Gastroesophageal sphincter (tissue), 3 donors: ENCODE measurements around the gene ABCC1.

Source experiments
- POLR2A ChIP-seq, 2 donors: fragments of 450-650 bp; IDR thresholded peaks; one replicate each; pipeline ENCODE4 v1.6.1; 2017; ENCODE audit warnings: antibody characterized with exemption in 2 of 2, mild to moderate bottlenecking in 2 of 2, moderate library complexity in 1 of 2
- POLR2AphosphoS5 ChIP-seq: sonication (generic); formaldehyde crosslinking; IDR thresholded peaks from one replicate; pipeline ENCODE4 v1.6.1; 2017; ENCODE audit warnings: antibody characterized with exemption
- TF ChIP-seq, protein P1 (sequence below), 4 experiments: fragments of 200-600 bp in 2 of 4; fragments of 450-650 bp in 2 of 4; sonication (generic) in 1 of 4; IDR thresholded peaks; one replicate each; pipeline ENCODE4 v1.5.1; 2017 to 2019; ENCODE audit warnings: antibody characterized with exemption in 4 of 4, mild to moderate bottlenecking in 2 of 4, moderate library complexity in 2 of 4

DNA sequence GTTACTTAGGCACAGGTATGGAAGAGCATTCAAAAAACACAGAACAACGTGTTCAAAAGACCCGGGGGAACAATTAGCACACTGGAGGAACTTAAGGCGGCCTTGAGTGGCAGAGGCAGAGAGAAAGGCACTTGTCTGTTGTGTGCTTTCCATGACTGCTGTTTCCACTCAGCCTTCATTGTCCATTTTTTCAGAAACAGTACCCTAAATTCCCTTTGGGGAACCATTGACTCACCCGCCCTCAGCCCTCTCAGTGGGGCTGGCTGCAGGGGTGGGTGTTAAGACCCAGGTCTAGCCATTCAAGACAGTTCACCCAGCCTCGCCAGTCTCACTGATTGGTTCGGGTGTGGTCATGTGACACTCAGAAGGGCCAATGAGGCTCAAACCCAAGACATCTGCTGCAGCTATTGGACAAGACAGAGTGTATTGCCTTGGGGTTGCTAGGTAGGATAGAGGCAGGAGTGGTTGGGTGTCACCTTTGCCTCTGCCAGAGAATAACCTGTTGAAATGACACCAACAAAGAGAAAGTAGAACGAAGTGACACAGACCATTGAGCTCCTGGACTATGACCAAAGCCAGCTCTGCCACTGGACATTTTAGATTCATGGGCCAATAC is 41.4 kb upstream of the ABCC1 start:
- TF ChIP-seq, protein P1, sequence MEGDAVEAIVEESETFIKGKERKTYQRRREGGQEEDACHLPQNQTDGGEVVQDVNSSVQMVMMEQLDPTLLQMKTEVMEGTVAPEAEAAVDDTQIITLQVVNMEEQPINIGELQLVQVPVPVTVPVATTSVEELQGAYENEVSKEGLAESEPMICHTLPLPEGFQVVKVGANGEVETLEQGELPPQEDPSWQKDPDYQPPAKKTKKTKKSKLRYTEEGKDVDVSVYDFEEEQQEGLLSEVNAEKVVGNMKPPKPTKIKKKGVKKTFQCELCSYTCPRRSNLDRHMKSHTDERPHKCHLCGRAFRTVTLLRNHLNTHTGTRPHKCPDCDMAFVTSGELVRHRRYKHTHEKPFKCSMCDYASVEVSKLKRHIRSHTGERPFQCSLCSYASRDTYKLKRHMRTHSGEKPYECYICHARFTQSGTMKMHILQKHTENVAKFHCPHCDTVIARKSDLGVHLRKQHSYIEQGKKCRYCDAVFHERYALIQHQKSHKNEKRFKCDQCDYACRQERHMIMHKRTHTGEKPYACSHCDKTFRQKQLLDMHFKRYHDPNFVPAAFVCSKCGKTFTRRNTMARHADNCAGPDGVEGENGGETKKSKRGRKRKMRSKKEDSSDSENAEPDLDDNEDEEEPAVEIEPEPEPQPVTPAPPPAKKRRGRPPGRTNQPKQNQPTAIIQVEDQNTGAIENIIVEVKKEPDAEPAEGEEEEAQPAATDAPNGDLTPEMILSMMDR (IDR thresholded peaks at IDR 0.05): no peak
- TF ChIP-seq POLR2AphosphoS5: no peak
- no peak for TF ChIP-seq POLR2A (IDR thresholded peaks at IDR 0.05)
